Transverse colon (tissue), 3 donors: ENCODE data around the gene DNM1L.

Source experiments
- POLR2A ChIP-seq: fragments of 450-650 bp; IDR thresholded peaks from one replicate; pipeline ENCODE4 v1.6.1; 2016; ENCODE audit warnings: antibody characterized with exemption, mild to moderate bottlenecking, moderate library complexity
- TF ChIP-seq, protein P1 (sequence below), 5 experiments: fragments of 200-600 bp in 3 of 5; fragments of 450-650 bp in 2 of 5; sonication (generic) in 3 of 5; IDR thresholded peaks; 1 replicate in 2 of 5; 2 replicates in 3 of 5; pipeline ENCODE4 v1.5.1; 2016 to 2017; ENCODE audit warnings: antibody characterized with exemption in 5 of 5, inconsistent platforms in 3 of 5, mild to moderate bottlenecking in 2 of 5, moderate library complexity in 1 of 5

DNA sequence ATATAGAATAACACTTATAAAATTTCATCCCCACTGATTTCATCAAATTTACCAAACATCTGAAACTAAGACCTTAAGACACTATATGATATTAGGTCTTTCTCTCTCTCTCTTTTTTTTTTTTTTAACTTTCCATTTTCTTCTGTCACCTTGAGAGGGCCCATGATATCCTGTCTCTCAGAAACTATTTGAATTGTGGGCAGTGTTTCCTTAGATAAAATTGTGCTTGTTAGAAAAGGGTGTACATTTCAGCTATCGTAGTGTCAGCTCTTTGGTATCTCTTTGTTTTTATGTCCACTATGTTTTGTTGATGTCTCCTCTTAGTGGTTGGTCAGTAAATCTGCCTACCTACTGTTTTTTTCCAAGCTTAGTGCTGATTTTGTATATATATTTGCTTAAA, 23.8 kb downstream of the DNM1L start:
- no peak for TF ChIP-seq POLR2A
- TF ChIP-seq, protein P1, sequence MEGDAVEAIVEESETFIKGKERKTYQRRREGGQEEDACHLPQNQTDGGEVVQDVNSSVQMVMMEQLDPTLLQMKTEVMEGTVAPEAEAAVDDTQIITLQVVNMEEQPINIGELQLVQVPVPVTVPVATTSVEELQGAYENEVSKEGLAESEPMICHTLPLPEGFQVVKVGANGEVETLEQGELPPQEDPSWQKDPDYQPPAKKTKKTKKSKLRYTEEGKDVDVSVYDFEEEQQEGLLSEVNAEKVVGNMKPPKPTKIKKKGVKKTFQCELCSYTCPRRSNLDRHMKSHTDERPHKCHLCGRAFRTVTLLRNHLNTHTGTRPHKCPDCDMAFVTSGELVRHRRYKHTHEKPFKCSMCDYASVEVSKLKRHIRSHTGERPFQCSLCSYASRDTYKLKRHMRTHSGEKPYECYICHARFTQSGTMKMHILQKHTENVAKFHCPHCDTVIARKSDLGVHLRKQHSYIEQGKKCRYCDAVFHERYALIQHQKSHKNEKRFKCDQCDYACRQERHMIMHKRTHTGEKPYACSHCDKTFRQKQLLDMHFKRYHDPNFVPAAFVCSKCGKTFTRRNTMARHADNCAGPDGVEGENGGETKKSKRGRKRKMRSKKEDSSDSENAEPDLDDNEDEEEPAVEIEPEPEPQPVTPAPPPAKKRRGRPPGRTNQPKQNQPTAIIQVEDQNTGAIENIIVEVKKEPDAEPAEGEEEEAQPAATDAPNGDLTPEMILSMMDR (IDR thresholded peaks at IDR 0.05), result no peak
